Ishikawa (cell line): ENCODE measurements around the gene WDR5.

Experiments used
- CEBPB ChIP-seq: IDR thresholded peaks from 2 replicates; pipeline ENCODE4 v1.6.1; 2012
- CREB1 ChIP-seq: IDR thresholded peaks from 2 replicates; pipeline ENCODE4 v1.6.1; 2012; ENCODE audit warnings: low read depth
- FOXM1 ChIP-seq: IDR thresholded peaks from 2 replicates; pipeline ENCODE4 v1.6.1; 2012; ENCODE audit warnings: low read depth, borderline replicate concordance
- TCF12 ChIP-seq: IDR thresholded peaks from 2 replicates; pipeline ENCODE4 v1.6.1; 2012; ENCODE audit warnings: low read depth
- YY1 ChIP-seq: IDR thresholded peaks from 2 replicates; pipeline ENCODE4 v1.6.1; 2012; ENCODE audit warnings: low read depth
- TF ChIP-seq, protein P1 (sequence below): IDR thresholded peaks from 2 replicates; pipeline ENCODE4 v1.6.1; 2012; ENCODE audit warnings: low read depth, mild to moderate bottlenecking

DNA sequence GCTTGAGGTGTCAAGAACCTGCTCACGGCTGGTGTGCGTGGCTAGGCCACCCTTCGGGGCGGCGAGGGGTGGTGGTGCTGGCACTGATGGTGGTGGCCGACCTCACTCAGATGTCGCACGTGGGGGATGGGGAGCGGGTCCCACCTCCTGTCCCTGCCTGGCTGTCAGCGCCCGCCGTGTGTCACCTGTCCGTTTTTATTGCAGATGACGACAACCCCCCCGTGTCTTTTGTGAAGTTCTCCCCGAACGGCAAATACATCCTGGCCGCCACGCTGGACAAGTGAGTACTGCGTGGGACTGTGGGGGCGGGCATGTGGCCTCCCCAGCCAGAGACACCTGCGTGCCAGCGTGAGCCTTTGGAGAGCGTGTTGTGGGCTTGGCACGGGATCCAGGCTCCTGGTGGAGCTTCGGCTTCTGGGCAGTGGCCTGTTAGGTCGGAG lies 18.4 kb downstream of the WDR5 start:
- TF ChIP-seq YY1 = no peak
- TF ChIP-seq, protein P1, sequence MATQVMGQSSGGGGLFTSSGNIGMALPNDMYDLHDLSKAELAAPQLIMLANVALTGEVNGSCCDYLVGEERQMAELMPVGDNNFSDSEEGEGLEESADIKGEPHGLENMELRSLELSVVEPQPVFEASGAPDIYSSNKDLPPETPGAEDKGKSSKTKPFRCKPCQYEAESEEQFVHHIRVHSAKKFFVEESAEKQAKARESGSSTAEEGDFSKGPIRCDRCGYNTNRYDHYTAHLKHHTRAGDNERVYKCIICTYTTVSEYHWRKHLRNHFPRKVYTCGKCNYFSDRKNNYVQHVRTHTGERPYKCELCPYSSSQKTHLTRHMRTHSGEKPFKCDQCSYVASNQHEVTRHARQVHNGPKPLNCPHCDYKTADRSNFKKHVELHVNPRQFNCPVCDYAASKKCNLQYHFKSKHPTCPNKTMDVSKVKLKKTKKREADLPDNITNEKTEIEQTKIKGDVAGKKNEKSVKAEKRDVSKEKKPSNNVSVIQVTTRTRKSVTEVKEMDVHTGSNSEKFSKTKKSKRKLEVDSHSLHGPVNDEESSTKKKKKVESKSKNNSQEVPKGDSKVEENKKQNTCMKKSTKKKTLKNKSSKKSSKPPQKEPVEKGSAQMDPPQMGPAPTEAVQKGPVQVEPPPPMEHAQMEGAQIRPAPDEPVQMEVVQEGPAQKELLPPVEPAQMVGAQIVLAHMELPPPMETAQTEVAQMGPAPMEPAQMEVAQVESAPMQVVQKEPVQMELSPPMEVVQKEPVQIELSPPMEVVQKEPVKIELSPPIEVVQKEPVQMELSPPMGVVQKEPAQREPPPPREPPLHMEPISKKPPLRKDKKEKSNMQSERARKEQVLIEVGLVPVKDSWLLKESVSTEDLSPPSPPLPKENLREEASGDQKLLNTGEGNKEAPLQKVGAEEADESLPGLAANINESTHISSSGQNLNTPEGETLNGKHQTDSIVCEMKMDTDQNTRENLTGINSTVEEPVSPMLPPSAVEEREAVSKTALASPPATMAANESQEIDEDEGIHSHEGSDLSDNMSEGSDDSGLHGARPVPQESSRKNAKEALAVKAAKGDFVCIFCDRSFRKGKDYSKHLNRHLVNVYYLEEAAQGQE = no peak
- no peak for TF ChIP-seq CEBPB
- no peak for TF ChIP-seq TCF12
- TF ChIP-seq CREB1 = no peak
- no peak for TF ChIP-seq FOXM1
